H9 (cell line): ENCODE data around the gene SMCO1. TPM values are rescaled to one million over a fixed set of nuclear protein-coding genes. Genes with fewer than 3 reads are reported as not detected.
"Not testable (repeated sequence)": the region's sequence is repeated elsewhere in the genome, so short reads cannot be mapped to it uniquely, and the experiment has no call there.

ENCODE experiments used
- DNase-seq: peaks from one replicate; pipeline ENCODE4 v3.0.0-alpha.2; 2017
- H2AFZ ChIP-seq: one replicate; pipeline ENCODE4 v1.6.1; 2013; ENCODE audit warnings: mild to moderate bottlenecking, low read length, control low read depth, moderate library complexity
- H2AK5ac ChIP-seq: 2 replicates; pipeline ENCODE4 v1.6.1; 2013; ENCODE audit warnings: low read length, control low read depth, mixed read lengths; ENCODE audit not compliant: insufficient read length
- H2BK120ac ChIP-seq: one replicate; pipeline ENCODE4 v1.6.1; 2013; ENCODE audit warnings: low read depth, mild to moderate bottlenecking, low read length, control low read depth, inconsistent platforms; ENCODE audit not compliant: poor library complexity, severe bottlenecking
- H2BK12ac ChIP-seq: 2 replicates; pipeline ENCODE4 v1.6.1; 2013; ENCODE audit warnings: low read length, control low read depth, mixed read lengths, low read depth; ENCODE audit not compliant: insufficient read length
- H2BK15ac ChIP-seq: 2 replicates; pipeline ENCODE4 v1.6.1; 2013; ENCODE audit warnings: low read depth, low read length, control low read depth
- H2BK20ac ChIP-seq: one replicate; pipeline ENCODE4 v1.6.1; 2013; ENCODE audit warnings: low read depth, mild to moderate bottlenecking, low read length, control low read depth, inconsistent platforms; ENCODE audit not compliant: poor library complexity, severe bottlenecking
- H2BK5ac ChIP-seq: 2 replicates; pipeline ENCODE4 v1.6.1; 2013; ENCODE audit warnings: low read length, control low read depth, mixed read lengths; ENCODE audit not compliant: insufficient read length
- H3K14ac ChIP-seq: 2 replicates; pipeline ENCODE4 v1.6.1; 2013; ENCODE audit warnings: low read length, control low read depth; ENCODE audit not compliant: insufficient read depth
- H3K18ac ChIP-seq: 2 replicates; pipeline ENCODE4 v1.6.1; 2013; ENCODE audit warnings: low read depth, mild to moderate bottlenecking, mixed read lengths, low read length, control low read depth; ENCODE audit not compliant: insufficient read length
- H3K23ac ChIP-seq: 2 replicates; pipeline ENCODE4 v1.6.1; 2013; ENCODE audit warnings: low read length, control low read depth, mixed read lengths, low read depth; ENCODE audit not compliant: insufficient read length
- H3K23me2 ChIP-seq: 2 replicates; pipeline ENCODE4 v1.6.1; 2013; ENCODE audit warnings: low read depth, mild to moderate bottlenecking, mixed read lengths, low read length, control low read depth; ENCODE audit not compliant: insufficient read length, poor library complexity, severe bottlenecking
- H3K27ac ChIP-seq: 2 replicates; pipeline ENCODE4 v1.5.1; 2013; ENCODE audit warnings: low read length, control low read depth, mixed read lengths, low read depth; ENCODE audit not compliant: insufficient read length
- H3K27me3 ChIP-seq: 2 replicates; pipeline ENCODE4 v1.6.1; 2013; ENCODE audit warnings: low read length, control low read depth, inconsistent platforms; ENCODE audit not compliant: insufficient read depth
- H3K4ac ChIP-seq: 2 replicates; pipeline ENCODE4 v1.6.1; 2013; ENCODE audit warnings: low read depth, mild to moderate bottlenecking, control low read depth, inconsistent platforms, low read length, moderate library complexity
- H3K4me1 ChIP-seq: 2 replicates; pipeline ENCODE4 v1.6.1; 2013; ENCODE audit warnings: low read length, control low read depth, inconsistent platforms; ENCODE audit not compliant: insufficient read depth
- H3K4me2 ChIP-seq: 2 replicates; pipeline ENCODE4 v1.6.1; 2013; ENCODE audit warnings: low read length, control low read depth, mixed read lengths; ENCODE audit not compliant: insufficient read length, insufficient read depth
- H3K56ac ChIP-seq: 2 replicates; pipeline ENCODE4 v1.6.1; 2013; ENCODE audit warnings: low read depth, mild to moderate bottlenecking, mixed read lengths, low read length, control low read depth; ENCODE audit not compliant: insufficient read length
- H3K79me1 ChIP-seq: 2 replicates; pipeline ENCODE4 v1.6.1; 2013; ENCODE audit warnings: low read depth, mild to moderate bottlenecking, moderate library complexity, low read length, control low read depth, inconsistent platforms; ENCODE audit not compliant: insufficient read depth, poor library complexity, severe bottlenecking
- H3K79me2 ChIP-seq: 2 replicates; pipeline ENCODE4 v1.6.1; 2013; ENCODE audit warnings: low read length, control low read depth, inconsistent platforms; ENCODE audit not compliant: insufficient read depth
- H3K9ac ChIP-seq: 2 replicates; pipeline ENCODE4 v1.6.1; 2013; ENCODE audit warnings: low read length, control low read depth, mixed read lengths; ENCODE audit not compliant: insufficient read length; ENCODE audit errors: extremely low read depth
- H3K9me3 ChIP-seq: one replicate; pipeline ENCODE4 v1.6.1; 2013; ENCODE audit warnings: low read depth, low read length, inconsistent platforms; ENCODE audit not compliant: control insufficient read depth
- H3T11ph ChIP-seq: one replicate; pipeline ENCODE4 v1.6.1; 2013; ENCODE audit warnings: mild to moderate bottlenecking, low read length, control low read depth, inconsistent platforms
- H4K20me1 ChIP-seq: one replicate; pipeline ENCODE4 v1.6.1; 2013; ENCODE audit not compliant: control insufficient read depth, insufficient read length, insufficient read depth
- H4K5ac ChIP-seq: 2 replicates; pipeline ENCODE4 v1.6.1; 2013; ENCODE audit warnings: low read depth, mild to moderate bottlenecking, mixed read lengths, low read length, control low read depth; ENCODE audit not compliant: insufficient read length
- H4K8ac ChIP-seq: replicated peaks from 2 replicates; pipeline ENCODE4 v1.6.1; 2013; ENCODE audit warnings: low read length, control low read depth, mixed read lengths, low read depth; ENCODE audit not compliant: insufficient read length
- H4K91ac ChIP-seq: 2 replicates; pipeline ENCODE4 v1.6.1; 2013; ENCODE audit warnings: low read depth, mild to moderate bottlenecking, moderate library complexity, mixed read lengths, low read length, control low read depth; ENCODE audit not compliant: insufficient read length
- H3K27ac Mint-ChIP-seq, 3 experiments: 2 replicates in 2 of 3; 3 replicates in 1 of 3; pipeline ENCODE4 v1.8.0; 2020 to 2021; ENCODE audit warnings: mixed read lengths in 3 of 3, mild to moderate bottlenecking in 1 of 3, moderate library complexity in 1 of 3
- H3K27me3 Mint-ChIP-seq: 2 replicates; pipeline ENCODE4 v1.8.0; 2021; ENCODE audit warnings: low read depth, mild to moderate bottlenecking, moderate library complexity, mixed read lengths
- H3K36me3 Mint-ChIP-seq, 3 experiments: 2 replicates in 2 of 3; 3 replicates in 1 of 3; pipeline ENCODE4 v1.8.0; 2020 to 2021; ENCODE audit warnings: low read depth in 3 of 3, mixed read lengths in 3 of 3; ENCODE audit not compliant: insufficient read depth in 1 of 3
- H3K4me1 Mint-ChIP-seq, 2 experiments: 2 replicates each; pipeline ENCODE4 v1.8.0; 2020; ENCODE audit warnings: mixed read lengths in 2 of 2
- H3K4me3 Mint-ChIP-seq, 2 experiments: 2 replicates in 1 of 2; 3 replicates in 1 of 2; pipeline ENCODE4 v1.8.0; 2020 to 2021; ENCODE audit warnings: mild to moderate bottlenecking in 2 of 2, mixed read lengths in 2 of 2, moderate library complexity in 1 of 2
- H3K9me3 Mint-ChIP-seq, 2 experiments: 2 replicates in 1 of 2; 3 replicates in 1 of 2; pipeline ENCODE4 v1.8.0; 2020; ENCODE audit warnings: mild to moderate bottlenecking in 2 of 2, mixed read lengths in 2 of 2, moderate library complexity in 1 of 2
- WGBS: extraction: QIAGEN DNeasy Blood & Tissue Kit; methylation state at CpG from one replicate; pipeline ENCODE4 v1.1.7; 2013; ENCODE audit warnings: missing lambda C conversion rate, low lambda C conversion rate, mixed read lengths; ENCODE audit not compliant: insufficient read length; ENCODE audit errors: extremely low coverage; 5-methylcytosine and 5-hydroxymethylcytosine counted together
- total RNA-seq: library from RNA; stranded (reverse); gene quantifications from 2 replicates; pipeline ENCODE4 v1.2.1, GENCODE V29; 2021
- TF ChIP-seq, protein P1 (sequence below): fragments of 200-600 bp; sonication (generic); conservative IDR thresholded peaks from 3 replicates; pipeline ENCODE4 v1.8.0; 2021; ENCODE audit warnings: antibody characterized with exemption, mild to moderate bottlenecking

Gene SMCO1
- total RNA-seq, 1 experiment from 2014 or later: not detected

- Histone ChIP-seq H2AFZ (no peak overlapping the region), H4K91ac (no peak overlapping the region), H2BK12ac (no peak overlapping the region), H3K18ac (no peak overlapping the region), H3K14ac (no peak overlapping the region), H2BK20ac (no peak overlapping the region), H3K27ac (no peak overlapping the region), H3K9me3 (no peaks in the 10 kb centered on the region), H3K79me1 (no peaks in the 10 kb centered on the region), H3K4me1 (no peaks in the 10 kb centered on the region), H4K20me1 (no peaks in the 10 kb centered on the region), H3K23me2 (no peaks in the 10 kb centered on the region), H3K79me2 (no peaks in the 10 kb centered on the region), H4K8ac (no peak overlapping the region), H2BK5ac (no peak overlapping the region), H3K23ac (no peak overlapping the region), H2BK120ac (no peak overlapping the region), H3K27me3 (no peaks in the 10 kb centered on the region), H2AK5ac (no peak overlapping the region), H4K5ac (no peak overlapping the region), H2BK15ac (no peak overlapping the region), H3K9ac (no peak overlapping the region), H3K4ac (no peak overlapping the region), H3T11ph (no peak overlapping the region), H3K4me2 (no peak overlapping the region), H3K56ac (no peak overlapping the region)
- H3K27me3 Mint-ChIP-seq: peaks cover 7% of the 10 kb centered on the region
- WGBS: no CpG with 5 or more reads among the region's 5 CpGs
- H3K36me3 Mint-ChIP-seq: peaks cover 15 to 26% (median 24%) of the 10 kb centered on the region in 3 experiments
- no peak for DNase-seq
- no peak overlapping the region for H3K4me3 Mint-ChIP-seq
- H3K27ac Mint-ChIP-seq: no peak overlapping the region
- H3K9me3 Mint-ChIP-seq: peaks cover 35 to 39% of the 10 kb centered on the region in 2 experiments
- H3K4me1 Mint-ChIP-seq: no peaks in the 10 kb centered on the region
- TF ChIP-seq, protein P1, sequence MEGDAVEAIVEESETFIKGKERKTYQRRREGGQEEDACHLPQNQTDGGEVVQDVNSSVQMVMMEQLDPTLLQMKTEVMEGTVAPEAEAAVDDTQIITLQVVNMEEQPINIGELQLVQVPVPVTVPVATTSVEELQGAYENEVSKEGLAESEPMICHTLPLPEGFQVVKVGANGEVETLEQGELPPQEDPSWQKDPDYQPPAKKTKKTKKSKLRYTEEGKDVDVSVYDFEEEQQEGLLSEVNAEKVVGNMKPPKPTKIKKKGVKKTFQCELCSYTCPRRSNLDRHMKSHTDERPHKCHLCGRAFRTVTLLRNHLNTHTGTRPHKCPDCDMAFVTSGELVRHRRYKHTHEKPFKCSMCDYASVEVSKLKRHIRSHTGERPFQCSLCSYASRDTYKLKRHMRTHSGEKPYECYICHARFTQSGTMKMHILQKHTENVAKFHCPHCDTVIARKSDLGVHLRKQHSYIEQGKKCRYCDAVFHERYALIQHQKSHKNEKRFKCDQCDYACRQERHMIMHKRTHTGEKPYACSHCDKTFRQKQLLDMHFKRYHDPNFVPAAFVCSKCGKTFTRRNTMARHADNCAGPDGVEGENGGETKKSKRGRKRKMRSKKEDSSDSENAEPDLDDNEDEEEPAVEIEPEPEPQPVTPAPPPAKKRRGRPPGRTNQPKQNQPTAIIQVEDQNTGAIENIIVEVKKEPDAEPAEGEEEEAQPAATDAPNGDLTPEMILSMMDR: no peak
Measured at GRCh38 chr3:196552253-196552652, 37.1 kb upstream of the SMCO1 start.

DNA sequence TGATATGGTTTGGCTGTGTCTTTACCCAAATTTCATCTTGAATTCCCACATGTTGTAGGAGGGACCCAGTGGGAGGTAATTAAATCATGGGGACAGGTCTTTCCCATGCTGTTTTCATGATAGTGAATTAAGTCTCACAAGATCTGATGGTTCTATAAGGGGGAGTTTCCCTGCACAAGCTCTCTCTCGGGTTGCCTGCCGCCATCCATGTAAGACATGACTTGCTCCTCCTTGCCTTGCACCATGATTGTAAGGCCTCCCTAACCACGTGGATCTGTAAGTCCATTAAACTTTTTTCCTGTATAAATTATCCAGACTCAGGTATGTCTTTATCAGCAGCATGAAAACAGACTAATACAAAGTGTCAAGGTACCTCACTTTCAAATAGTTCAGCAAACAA lies 35.0 kb upstream of the SMCO1 start:
- no CpG with 5 or more reads among the region's 3 CpGs for WGBS
- H4K5ac ChIP-seq, H4K91ac ChIP-seq, H2BK12ac ChIP-seq, DNase-seq, H3K9ac ChIP-seq, H3K4me1 ChIP-seq, H2AFZ ChIP-seq, H2BK20ac ChIP-seq, H3K14ac ChIP-seq, H3K27ac Mint-ChIP-seq, H2BK15ac ChIP-seq, H3K27ac ChIP-seq, H3K79me1 ChIP-seq, H3K27me3 Mint-ChIP-seq, H3K4ac ChIP-seq, H3K4me3 Mint-ChIP-seq, H3K79me2 ChIP-seq, H4K8ac ChIP-seq, H3K23ac ChIP-seq, H3K27me3 ChIP-seq, H2BK120ac ChIP-seq, H3K4me2 ChIP-seq, H3K23me2 ChIP-seq, H3K56ac ChIP-seq, H4K20me1 ChIP-seq, H2AK5ac ChIP-seq, H2BK5ac ChIP-seq, H3T11ph ChIP-seq, H3K9me3 ChIP-seq, H3K4me1 Mint-ChIP-seq, H3K18ac ChIP-seq: not testable (repeated sequence)
- H3K36me3 Mint-ChIP-seq: peaks cover 13 to 26% (median 24%) of the 10 kb centered on the region in 3 experiments
- peaks cover 36 to 39% of the 10 kb centered on the region in 2 experiments for H3K9me3 Mint-ChIP-seq
